Activated T-helper 17 cell treated with anti-CD3 and anti-CD28 coated beads, Interleukin-2, amount 50 U/mL, for 72 hours (primary cell): ENCODE data around the gene MLN. TPM values are rescaled to one million over a fixed set of nuclear protein-coding genes. Genes with fewer than 3 reads are reported as not detected.

Experiments
- ATAC-seq: fragments of 150-1000 bp; cut with Tn5 transposase; replicated peaks from 2 replicates; pipeline ENCODE4 v1.10.0; 2021; ENCODE audit warnings: mild to moderate bottlenecking, moderate library complexity
- H3K27ac Mint-ChIP-seq: one replicate; pipeline ENCODE4 v1.8.0; 2022; ENCODE audit warnings: mixed read lengths
- H3K27me3 Mint-ChIP-seq: one replicate; pipeline ENCODE4 v1.8.0; 2022; ENCODE audit warnings: mixed read lengths
- H3K36me3 Mint-ChIP-seq: one replicate; pipeline ENCODE4 v1.8.0; 2022; ENCODE audit warnings: low read depth, mild to moderate bottlenecking, mixed read lengths
- H3K4me1 Mint-ChIP-seq: one replicate; pipeline ENCODE4 v1.8.0; 2022; ENCODE audit warnings: mixed read lengths
- H3K4me3 Mint-ChIP-seq: one replicate; pipeline ENCODE4 v1.8.0; 2022; ENCODE audit warnings: mild to moderate bottlenecking, mixed read lengths
- H3K9me3 Mint-ChIP-seq: one replicate; pipeline ENCODE4 v1.8.0; 2022; ENCODE audit warnings: mixed read lengths
- total RNA-seq, 2 donors: library from RNA; stranded (reverse); gene quantifications; one replicate each; pipeline ENCODE4 v1.2.3, GENCODE V29; 2022

Gene MLN
- total RNA-seq, 2 donors from 2014 or later = not detected

- H3K9me3 Mint-ChIP-seq = no peaks in the 10 kb centered on the region
Measured at GRCh38 chr6:33770124-33770832, 33.5 kb downstream of the MLN start.

GRCh38 chr6:33769248-33769821 is 34.5 kb downstream of the MLN start:
- no peaks in the 10 kb centered on the region for H3K9me3 Mint-ChIP-seq
- H3K36me3 Mint-ChIP-seq = peaks cover 19% of the 10 kb centered on the region
- H3K27ac Mint-ChIP-seq = no peak overlapping the region
- no peak for ATAC-seq
- H3K27me3 Mint-ChIP-seq = no peaks in the 10 kb centered on the region
- peaks cover 11% of the 10 kb centered on the region for H3K4me1 Mint-ChIP-seq
- no peak overlapping the region for H3K4me3 Mint-ChIP-seq

More at GRCh38 chr6:33770124-33770832, 33.5 kb downstream of the MLN start:
- Mint-ChIP-seq H3K4me3 (no peak overlapping the region), H3K27ac (no peak overlapping the region), H3K36me3 (peaks cover 29% of the 10 kb centered on the region), H3K4me1 (peaks cover 11% of the 10 kb centered on the region), H3K27me3 (no peaks in the 10 kb centered on the region)
- ATAC-seq = no peak

- Mint-ChIP-seq H3K27ac (no peak overlapping the region), H3K36me3 (peaks cover 13% of the 10 kb centered on the region), H3K4me1 (peaks cover 11% of the 10 kb centered on the region), H3K4me3 (no peak overlapping the region), H3K9me3 (no peaks in the 10 kb centered on the region), H3K27me3 (no peaks in the 10 kb centered on the region)
- peak; percentile 82 for ATAC-seq
Measured at GRCh38 chr6:33768644-33769120, 35.1 kb downstream of the MLN start.

- ATAC-seq = no peak
- Mint-ChIP-seq H3K9me3 (no peaks in the 10 kb centered on the region), H3K27ac (peak overlapping the region; percentile 25)
Measured at GRCh38 chr6:33766921-33767907, 36.6 kb downstream of the MLN start.

GRCh38 chr6:33765368-33765767 is 38.4 kb downstream of the MLN start:
- H3K27ac Mint-ChIP-seq = no peak overlapping the region
- peaks cover 5% of the 10 kb centered on the region for H3K4me1 Mint-ChIP-seq
- no peak overlapping the region for H3K4me3 Mint-ChIP-seq
- H3K36me3 Mint-ChIP-seq = no peaks in the 10 kb centered on the region
- H3K27me3 Mint-ChIP-seq = no peaks in the 10 kb centered on the region
- no peaks in the 10 kb centered on the region for H3K9me3 Mint-ChIP-seq
- ATAC-seq = no peak

More at GRCh38 chr6:33766921-33767907, 36.6 kb downstream of the MLN start:
- H3K4me1 Mint-ChIP-seq = peaks cover 5% of the 10 kb centered on the region
- H3K4me3 Mint-ChIP-seq = no peak overlapping the region
- no peaks in the 10 kb centered on the region for H3K36me3 Mint-ChIP-seq
- H3K27me3 Mint-ChIP-seq = no peaks in the 10 kb centered on the region

GRCh38 chr6:33764036-33764435 is 39.8 kb downstream of the MLN start:
- no peak overlapping the region for H3K27ac Mint-ChIP-seq
- ATAC-seq = no peak

GRCh38 chr6:33763483-33763882 is 40.3 kb downstream of the MLN start:
- no peaks in the 10 kb centered on the region for H3K27me3 Mint-ChIP-seq
- H3K27ac Mint-ChIP-seq = no peak overlapping the region
- H3K9me3 Mint-ChIP-seq = no peaks in the 10 kb centered on the region
- H3K4me1 Mint-ChIP-seq = peaks cover 3% of the 10 kb centered on the region
- H3K36me3 Mint-ChIP-seq = no peaks in the 10 kb centered on the region
- no peak overlapping the region for H3K4me3 Mint-ChIP-seq
- ATAC-seq = no peak

More at GRCh38 chr6:33764036-33764435, 39.8 kb downstream of the MLN start:
- H3K27me3 Mint-ChIP-seq = no peaks in the 10 kb centered on the region
- no peak overlapping the region for H3K4me3 Mint-ChIP-seq
- peaks cover 5% of the 10 kb centered on the region for H3K4me1 Mint-ChIP-seq
- H3K36me3 Mint-ChIP-seq = no peaks in the 10 kb centered on the region
- no peaks in the 10 kb centered on the region for H3K9me3 Mint-ChIP-seq

GRCh38 chr6:33762713-33763112 is 41.1 kb downstream of the MLN start:
- no peak overlapping the region for H3K4me3 Mint-ChIP-seq
- no peaks in the 10 kb centered on the region for H3K27me3 Mint-ChIP-seq
- H3K9me3 Mint-ChIP-seq = no peaks in the 10 kb centered on the region
- H3K36me3 Mint-ChIP-seq = no peaks in the 10 kb centered on the region
- ATAC-seq = no peak
- no peak overlapping the region for H3K27ac Mint-ChIP-seq
- H3K4me1 Mint-ChIP-seq = no peaks in the 10 kb centered on the region

GRCh38 chr6:33761922-33762629 is 41.7 kb downstream of the MLN start:
- H3K9me3 Mint-ChIP-seq = no peaks in the 10 kb centered on the region
- H3K4me1 Mint-ChIP-seq = no peaks in the 10 kb centered on the region
- no peak overlapping the region for H3K4me3 Mint-ChIP-seq
- no peaks in the 10 kb centered on the region for H3K36me3 Mint-ChIP-seq
- H3K27ac Mint-ChIP-seq = no peak overlapping the region
- peak; percentile 63 for ATAC-seq
- no peaks in the 10 kb centered on the region for H3K27me3 Mint-ChIP-seq

GRCh38 chr6:33761581-33761921 is 42.3 kb downstream of the MLN start:
- Mint-ChIP-seq H3K4me1 (no peaks in the 10 kb centered on the region), H3K4me3 (no peak overlapping the region), H3K9me3 (no peaks in the 10 kb centered on the region), H3K27ac (no peak overlapping the region), H3K27me3 (no peaks in the 10 kb centered on the region), H3K36me3 (no peaks in the 10 kb centered on the region)
- no peak for ATAC-seq

GRCh38 chr6:33759887-33760629 is 43.7 kb downstream of the MLN start:
- Mint-ChIP-seq H3K4me3 (no peak overlapping the region), H3K36me3 (no peaks in the 10 kb centered on the region), H3K9me3 (no peaks in the 10 kb centered on the region), H3K27me3 (peaks cover 4% of the 10 kb centered on the region), H3K27ac (no peak overlapping the region), H3K4me1 (no peaks in the 10 kb centered on the region)
- no peak for ATAC-seq

GRCh38 chr6:33758815-33759216 is 45.0 kb downstream of the MLN start:
- Mint-ChIP-seq H3K27ac (no peak overlapping the region), H3K36me3 (no peaks in the 10 kb centered on the region), H3K9me3 (no peaks in the 10 kb centered on the region), H3K4me3 (no peak overlapping the region), H3K27me3 (peaks cover 4% of the 10 kb centered on the region), H3K4me1 (no peaks in the 10 kb centered on the region)
- no peak for ATAC-seq

GRCh38 chr6:33757906-33758305 is 45.9 kb downstream of the MLN start:
- Mint-ChIP-seq H3K9me3 (no peaks in the 10 kb centered on the region), H3K4me1 (no peaks in the 10 kb centered on the region), H3K36me3 (no peaks in the 10 kb centered on the region), H3K27ac (no peak overlapping the region), H3K4me3 (no peak overlapping the region), H3K27me3 (peaks cover 4% of the 10 kb centered on the region)
- no peak for ATAC-seq
